Smooth muscle cell (in vitro differentiated cells): ENCODE measurements around the gene PDE6A. TPM values are rescaled to one million over a fixed set of nuclear protein-coding genes. Genes with fewer than 3 reads are reported as not detected.

ENCODE experiments used
- DNase-seq: peaks from one replicate; lab custom pipeline; 2025; ENCODE audit not compliant: unreplicated experiment; lab: John Stamatoyannopoulos, UW
- H2AFZ ChIP-seq: fragments of 200-600 bp; sonication (generic); 2 replicates; pipeline ENCODE4 v1.6.0; 2016; ENCODE audit warnings: antibody characterized with exemption, low read depth, mild to moderate bottlenecking
- H3F3A ChIP-seq: fragments of 200-600 bp; sonication (generic); 2 replicates; pipeline ENCODE4 v1.6.0; 2017; ENCODE audit warnings: antibody characterized with exemption, low read depth
- H3K27ac ChIP-seq: fragments of 200-600 bp; sonication (generic); 2 replicates; pipeline ENCODE4 v1.5.1; 2016; ENCODE audit warnings: low read depth, mild to moderate bottlenecking
- H3K27me3 ChIP-seq: fragments of 200-600 bp; sonication (generic); 2 replicates; pipeline ENCODE4 v1.6.1; 2016; ENCODE audit warnings: low read depth, mild to moderate bottlenecking
- H3K36me3 ChIP-seq: fragments of 200-600 bp; sonication (generic); 2 replicates; pipeline ENCODE4 v1.5.1; 2016; ENCODE audit warnings: low read depth
- H3K4me1 ChIP-seq: fragments of 200-600 bp; sonication (generic); 2 replicates; pipeline ENCODE4 v1.5.1; 2016; ENCODE audit warnings: low read depth
- H3K4me2 ChIP-seq: fragments of 200-600 bp; sonication (generic); 2 replicates; pipeline ENCODE4 v1.6.0; 2016; ENCODE audit warnings: mild to moderate bottlenecking
- H3K4me3 ChIP-seq: fragments of 200-600 bp; sonication (generic); 2 replicates; pipeline ENCODE4 v1.5.1; 2016; ENCODE audit warnings: mild to moderate bottlenecking
- H3K79me2 ChIP-seq: fragments of 200-600 bp; sonication (generic); 2 replicates; pipeline ENCODE4 v1.6.0; 2016; ENCODE audit warnings: low read depth, mild to moderate bottlenecking
- H3K9ac ChIP-seq: fragments of 200-600 bp; sonication (generic); 2 replicates; pipeline ENCODE4 v1.6.0; 2016; ENCODE audit warnings: low read depth
- H3K9me3 ChIP-seq: fragments of 200-600 bp; sonication (generic); replicated peaks from 2 replicates; pipeline ENCODE4 v1.5.1; 2016; ENCODE audit warnings: low read depth
- H4K20me1 ChIP-seq: fragments of 200-600 bp; sonication (generic); 2 replicates; pipeline ENCODE4 v1.6.0; 2016; ENCODE audit warnings: low read depth
- WGBS: methylation state at CpG from one replicate; pipeline ENCODE4 v1.1.7; 2016; ENCODE audit warnings: low lambda C conversion rate; 5-methylcytosine and 5-hydroxymethylcytosine counted together
- polyA plus RNA-seq: library from polyadenylated mRNA; unstranded; fragments of >200 nt; fragmentation: Nextera tagmentation; extraction: Ambion mirVana; gene quantifications from 2 replicates; pipeline ENCODE4 v1.2.1, GENCODE V29; 2016
- total RNA-seq: library from RNA; depleted of rRNA; stranded (reverse); fragments of >200 nt; gene quantifications from 2 replicates; pipeline ENCODE4 v1.2.3, GENCODE V29; 2014
- TF ChIP-seq, protein P1 (sequence below): fragments of 200-600 bp; sonication (generic); IDR thresholded peaks from 2 replicates; pipeline ENCODE4 v1.5.1; 2017; ENCODE audit warnings: borderline replicate concordance, mild to moderate bottlenecking, antibody characterized with exemption; ENCODE audit not compliant: insufficient read depth, poor library complexity, severe bottlenecking

PDE6A gene
- total and polyA plus RNA-seq, 2 experiments from 2014 or later: 0.05 TPM; not detected in 1

DNA sequence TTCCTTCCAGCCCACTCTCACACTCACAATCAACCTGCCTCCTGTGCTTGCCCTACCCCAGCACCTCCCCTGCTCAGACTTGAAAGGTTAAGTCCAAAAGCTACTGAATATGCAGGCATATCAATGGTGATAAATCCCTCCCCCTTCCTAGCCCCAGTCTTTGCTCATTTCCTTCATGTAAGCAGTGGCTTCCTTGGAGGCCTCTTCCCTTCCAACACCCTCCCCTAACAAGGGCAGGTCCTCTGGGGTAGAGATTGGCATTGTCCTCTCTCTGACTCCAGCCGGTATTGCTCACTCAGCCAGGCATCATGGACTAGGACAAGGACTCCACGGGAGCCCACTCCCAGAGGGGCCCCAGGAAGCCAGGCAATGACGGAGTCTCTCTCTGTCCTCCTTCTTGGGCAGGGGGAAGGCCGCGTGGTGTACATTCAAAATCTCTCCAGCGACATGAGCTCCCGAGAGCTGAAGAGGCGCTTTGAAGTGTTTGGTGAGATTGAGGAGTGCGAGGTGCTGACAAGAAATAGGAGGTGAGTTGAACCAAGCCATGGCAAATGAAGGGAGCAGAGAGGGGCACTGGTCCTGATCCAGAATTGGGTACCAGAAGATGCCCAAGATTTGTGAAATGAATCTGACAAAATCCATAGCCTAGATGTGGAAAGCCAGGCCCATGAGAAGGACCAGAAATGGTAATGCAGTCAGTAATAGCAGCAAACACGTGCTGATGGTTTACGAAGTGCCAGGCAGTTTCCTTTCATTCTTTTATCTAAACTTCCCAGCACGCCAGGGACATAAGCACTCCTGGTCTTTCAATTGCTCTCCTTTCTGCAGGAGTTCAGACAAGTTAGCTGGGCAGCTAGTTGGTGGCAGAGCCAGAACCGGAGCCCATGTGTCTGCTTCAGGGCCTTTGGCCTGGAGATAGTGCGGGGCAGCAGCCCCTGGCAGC is 102.5 kb downstream of the PDE6A start:
- H3K27ac ChIP-seq: no peak overlapping the region
- no peaks in the 10 kb centered on the region for H3K9me3 ChIP-seq
- H3K79me2 ChIP-seq: no peaks in the 10 kb centered on the region
- H3K4me3 ChIP-seq: no peak overlapping the region
- no peaks in the 10 kb centered on the region for H3K36me3 ChIP-seq
- 90% methylated on average over 14 of the region's 14 CpGs for WGBS
- H3K27me3 ChIP-seq: no peaks in the 10 kb centered on the region
- no peak overlapping the region for H3K4me2 ChIP-seq
- H3K9ac ChIP-seq: no peak overlapping the region
- H3K4me1 ChIP-seq: no peaks in the 10 kb centered on the region
- H3F3A ChIP-seq: peaks cover 4% of the 10 kb centered on the region
- DNase-seq: no peak
- H4K20me1 ChIP-seq: no peaks in the 10 kb centered on the region
- H2AFZ ChIP-seq: no peak overlapping the region
- TF ChIP-seq, protein P1, sequence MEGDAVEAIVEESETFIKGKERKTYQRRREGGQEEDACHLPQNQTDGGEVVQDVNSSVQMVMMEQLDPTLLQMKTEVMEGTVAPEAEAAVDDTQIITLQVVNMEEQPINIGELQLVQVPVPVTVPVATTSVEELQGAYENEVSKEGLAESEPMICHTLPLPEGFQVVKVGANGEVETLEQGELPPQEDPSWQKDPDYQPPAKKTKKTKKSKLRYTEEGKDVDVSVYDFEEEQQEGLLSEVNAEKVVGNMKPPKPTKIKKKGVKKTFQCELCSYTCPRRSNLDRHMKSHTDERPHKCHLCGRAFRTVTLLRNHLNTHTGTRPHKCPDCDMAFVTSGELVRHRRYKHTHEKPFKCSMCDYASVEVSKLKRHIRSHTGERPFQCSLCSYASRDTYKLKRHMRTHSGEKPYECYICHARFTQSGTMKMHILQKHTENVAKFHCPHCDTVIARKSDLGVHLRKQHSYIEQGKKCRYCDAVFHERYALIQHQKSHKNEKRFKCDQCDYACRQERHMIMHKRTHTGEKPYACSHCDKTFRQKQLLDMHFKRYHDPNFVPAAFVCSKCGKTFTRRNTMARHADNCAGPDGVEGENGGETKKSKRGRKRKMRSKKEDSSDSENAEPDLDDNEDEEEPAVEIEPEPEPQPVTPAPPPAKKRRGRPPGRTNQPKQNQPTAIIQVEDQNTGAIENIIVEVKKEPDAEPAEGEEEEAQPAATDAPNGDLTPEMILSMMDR: no peak

DNA sequence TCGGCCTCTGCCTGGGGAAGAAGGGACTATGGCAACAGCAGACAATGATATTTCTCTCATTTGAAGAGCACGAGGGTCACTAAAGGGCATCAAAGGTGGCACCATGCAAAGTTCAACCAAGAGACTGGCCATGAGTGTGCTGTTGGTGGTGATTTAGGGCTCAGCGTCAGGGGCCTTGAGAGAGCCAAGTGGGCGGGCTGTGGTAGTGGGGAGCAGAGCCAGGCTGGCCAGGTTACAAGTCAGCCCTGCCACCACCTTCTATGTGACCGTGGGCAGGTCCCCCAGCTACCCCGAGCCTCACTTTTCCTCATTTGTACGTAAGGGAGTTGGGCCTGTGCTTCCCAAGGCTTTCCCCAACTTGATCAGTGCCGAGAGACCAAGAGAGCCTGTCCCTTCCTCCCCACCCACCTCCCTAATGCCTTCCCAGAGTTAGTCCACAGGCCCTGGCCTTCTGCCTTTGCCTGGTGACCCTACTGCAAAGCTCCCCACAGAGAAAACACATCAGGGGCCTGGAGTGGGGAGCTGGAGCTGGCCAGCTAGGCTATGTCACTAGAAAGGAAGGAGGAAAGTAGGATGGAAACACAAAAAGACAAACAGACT is 104.3 kb downstream of the PDE6A start:
- TF ChIP-seq, protein P1: no peak
- no peaks in the 10 kb centered on the region for H4K20me1 ChIP-seq
- no peak overlapping the region for H3K4me2 ChIP-seq
- DNase-seq: no peak
- no peaks in the 10 kb centered on the region for H3K79me2 ChIP-seq
- no peak overlapping the region for H3K4me3 ChIP-seq
- H3K27me3 ChIP-seq: no peaks in the 10 kb centered on the region
- H3K27ac ChIP-seq: no peak overlapping the region
- peaks cover 4% of the 10 kb centered on the region for H3F3A ChIP-seq
- no peaks in the 10 kb centered on the region for H3K4me1 ChIP-seq
- no peaks in the 10 kb centered on the region for H3K36me3 ChIP-seq
- no peaks in the 10 kb centered on the region for H3K9me3 ChIP-seq
- 93% methylated on average over 8 of the region's 8 CpGs for WGBS
- no peak overlapping the region for H3K9ac ChIP-seq
- H2AFZ ChIP-seq: no peak overlapping the region

DNA sequence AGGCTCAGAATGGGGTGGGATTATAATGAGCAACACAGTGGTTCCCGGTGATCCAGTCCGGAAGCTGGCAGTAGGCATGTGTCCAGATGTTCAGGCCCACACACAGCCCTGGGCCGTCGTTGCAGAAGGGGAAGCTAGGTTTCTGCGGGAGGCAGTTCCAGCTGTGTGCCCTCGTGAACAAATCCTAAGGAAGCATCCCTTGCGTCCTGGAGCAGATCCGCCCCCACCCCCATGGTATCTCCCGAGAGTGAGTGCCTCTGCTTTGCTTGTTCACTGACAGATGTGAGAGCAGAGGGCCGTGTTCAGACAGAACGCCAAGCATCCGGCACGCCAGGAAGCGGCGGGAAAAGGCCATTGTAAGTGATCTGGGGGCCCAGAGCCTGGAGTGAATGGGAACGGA is 104.8 kb downstream of the PDE6A start:
- no peak overlapping the region for H3K4me3 ChIP-seq
- TF ChIP-seq, protein P1: no peak
- WGBS: 72% methylated on average over 16 of the region's 16 CpGs
- no peaks in the 10 kb centered on the region for H3K79me2 ChIP-seq
- no peak overlapping the region for H3K4me2 ChIP-seq
- H4K20me1 ChIP-seq: no peaks in the 10 kb centered on the region
- H3K27me3 ChIP-seq: no peaks in the 10 kb centered on the region
- DNase-seq: no peak
- H3F3A ChIP-seq: peaks cover 4% of the 10 kb centered on the region
- H3K9ac ChIP-seq: no peak overlapping the region
- H3K36me3 ChIP-seq: no peaks in the 10 kb centered on the region
- no peaks in the 10 kb centered on the region for H3K4me1 ChIP-seq
- H2AFZ ChIP-seq: no peak overlapping the region
- H3K27ac ChIP-seq: no peak overlapping the region
- no peaks in the 10 kb centered on the region for H3K9me3 ChIP-seq
